ENCODE measurements around the gene NBR1.
"Not testable (repeated sequence)": the region's sequence is repeated elsewhere in the genome, so short reads cannot be mapped to it uniquely, and the experiment has no call there.

NBR1 gene

GRCh38 chr17:43159957-43160356, 11.1 kb upstream of the NBR1 start:
- not testable (repeated sequence) for DNase-seq

- DNase-seq, result not testable (repeated sequence)
Measured at GRCh38 chr17:43165971-43166370, 5.0 kb upstream of the NBR1 start.

- peak; percentile 25 for DNase-seq
Measured at GRCh38 chr17:43169561-43170139, 1.4 kb upstream of the NBR1 start.

GRCh38 chr17:43170140-43170765, 761 bp upstream of the NBR1 start:
- DNase-seq, result peak; percentile 91

- no peak for DNase-seq
Measured at GRCh38 chr17:43171586-43172487, 823 bp downstream of the NBR1 start.

- no peak for DNase-seq
Measured at GRCh38 chr17:43175213-43176118, 4.5 kb downstream of the NBR1 start.

- no peak for DNase-seq
Measured at GRCh38 chr17:43176119-43176570, 5.1 kb downstream of the NBR1 start.

GRCh38 chr17:43183921-43184320, 12.9 kb downstream of the NBR1 start:
- no peak for DNase-seq

- DNase-seq, result not testable (repeated sequence)
Measured at GRCh38 chr17:43186656-43187055, 15.6 kb downstream of the NBR1 start.

- DNase-seq, result no peak
Measured at GRCh38 chr17:43193251-43193650, 22.2 kb downstream of the NBR1 start.

GRCh38 chr17:43199633-43200032, 28.6 kb downstream of the NBR1 start:
- no peak for DNase-seq

GRCh38 chr17:43200127-43200526, 29.1 kb downstream of the NBR1 start:
- DNase-seq, result no peak

- DNase-seq, result not testable (repeated sequence)
Measured at GRCh38 chr17:43203013-43203412, 32.0 kb downstream of the NBR1 start.

GRCh38 chr17:43210576-43210975, 39.6 kb downstream of the NBR1 start:
- no peak for DNase-seq

GRCh38 chr17:43211123-43211479, 40.1 kb downstream of the NBR1 start:
- no peak for DNase-seq

- DNase-seq, result peak; percentile 75
Measured at GRCh38 chr17:43211480-43212402, 40.7 kb downstream of the NBR1 start, which contains the start of gene TMEM106A. Gene TMEM106A, plus strand, starts transcription at chr17:43211875. Its CDS starts 1,167 bp downstream, at chr17:43213042.

- DNase-seq, result no peak
Measured at GRCh38 chr17:43212641-43213490, 41.9 kb downstream of the NBR1 start.

GRCh38 chr17:43213545-43213944, 42.5 kb downstream of the NBR1 start:
- DNase-seq, result no peak

GRCh38 chr17:43215341-43215740, 44.3 kb downstream of the NBR1 start:
- no peak for DNase-seq

- DNase-seq, result no peak
Measured at GRCh38 chr17:43216369-43216761, 45.4 kb downstream of the NBR1 start.

Measured in stimulated activated CD4-positive, alpha-beta T cell treated with anti-CD3 and anti-CD28 coated beads, Interleukin-1b, Interleukin-23, amount 100 ng/mL, for 48 hours (primary cell).